ENCODE measurements around the gene CACNB4.

The CACNB4 gene

DNA sequence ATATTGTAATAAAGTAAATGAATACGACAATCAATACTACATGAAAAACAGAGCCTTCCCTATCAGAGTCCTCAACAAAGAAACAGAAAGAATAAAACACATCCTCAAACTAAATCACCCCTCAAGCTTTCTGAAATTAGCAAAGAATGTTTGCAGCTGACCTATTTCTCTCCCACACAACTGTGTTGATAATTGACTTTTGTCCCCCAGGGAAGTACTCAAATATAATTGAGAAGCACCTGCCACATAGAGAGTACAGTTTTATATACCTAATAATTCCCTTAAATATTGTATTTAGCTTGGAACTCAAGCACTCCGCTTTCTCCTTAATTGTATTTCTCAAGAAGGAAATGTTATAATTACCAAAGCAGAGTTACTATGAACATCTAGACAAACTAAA lies 12.6 kb downstream of the CACNB4 start:
- DNase-seq: no peak

DNA sequence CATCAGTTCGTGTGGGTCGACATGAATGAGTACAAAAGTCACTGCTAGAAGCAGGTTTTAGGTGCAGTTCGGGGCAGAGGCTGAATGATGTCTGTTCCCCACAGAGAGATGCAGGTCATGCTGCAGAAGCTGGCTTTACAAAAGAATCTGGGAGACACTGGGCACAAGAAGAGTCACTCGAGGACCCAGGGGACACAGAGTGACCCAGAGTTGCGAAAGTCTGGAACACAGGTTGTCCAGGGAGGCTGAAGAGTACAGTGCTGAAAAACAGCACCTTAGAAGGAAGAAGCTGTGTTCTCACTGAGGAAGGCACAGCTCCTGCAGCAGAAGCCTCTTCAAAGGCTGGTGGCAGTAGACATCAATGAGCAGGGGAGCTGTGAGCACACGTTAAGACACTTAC lies 14.8 kb downstream of the CACNB4 start:
- no peak for DNase-seq

DNA sequence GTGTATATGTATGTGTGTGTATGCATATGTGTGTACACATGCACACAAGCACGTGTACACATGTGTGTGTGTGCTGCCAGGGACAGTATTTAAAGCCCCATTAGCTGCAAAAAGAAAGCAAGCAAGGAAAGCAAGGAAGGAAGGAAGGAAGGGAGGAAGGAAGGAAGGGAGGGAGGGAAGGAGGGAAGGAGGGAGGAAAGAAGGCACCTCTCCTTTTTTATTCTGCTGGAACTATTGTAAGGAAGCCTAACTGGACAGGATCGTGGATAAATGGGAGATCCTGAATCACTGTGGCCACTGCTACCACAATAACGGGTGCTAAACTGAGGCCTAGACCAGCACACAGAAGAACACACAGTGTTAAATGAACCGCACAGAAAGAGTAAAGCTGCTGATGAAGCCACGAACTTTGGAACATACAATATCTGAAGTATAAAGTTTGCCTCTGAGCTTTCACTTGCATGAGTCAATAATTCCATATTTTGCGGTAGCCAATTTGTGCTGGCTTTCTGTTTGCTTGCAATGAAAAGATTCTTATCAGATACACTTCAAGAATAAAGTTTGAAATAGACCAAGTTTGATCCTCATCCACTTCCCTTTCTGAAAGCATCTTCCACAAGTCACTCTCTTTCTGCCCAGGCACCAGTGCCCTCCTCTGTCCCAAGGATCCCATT lies 15.5 kb downstream of the CACNB4 start:
- no peak for DNase-seq

DNA sequence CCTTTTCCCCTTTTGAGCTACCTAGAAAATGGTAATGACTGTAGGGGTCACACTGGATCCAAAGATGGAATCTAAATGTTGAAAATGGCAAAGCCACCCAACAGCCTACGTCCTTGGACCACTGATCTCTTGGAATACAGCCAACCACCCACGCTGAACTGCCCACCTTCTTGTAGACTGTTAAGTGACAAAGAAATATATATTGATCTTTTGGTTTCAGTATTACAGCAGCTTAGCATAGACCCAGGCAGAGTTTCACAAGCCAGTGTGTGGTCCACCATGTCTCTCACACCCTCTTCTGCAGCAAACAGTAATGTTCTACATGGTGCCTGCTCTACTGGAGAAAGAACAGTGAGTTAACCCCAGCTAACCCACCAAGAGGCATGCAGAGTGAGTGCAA lies 20.2 kb downstream of the CACNB4 start:
- no peak for DNase-seq

DNA sequence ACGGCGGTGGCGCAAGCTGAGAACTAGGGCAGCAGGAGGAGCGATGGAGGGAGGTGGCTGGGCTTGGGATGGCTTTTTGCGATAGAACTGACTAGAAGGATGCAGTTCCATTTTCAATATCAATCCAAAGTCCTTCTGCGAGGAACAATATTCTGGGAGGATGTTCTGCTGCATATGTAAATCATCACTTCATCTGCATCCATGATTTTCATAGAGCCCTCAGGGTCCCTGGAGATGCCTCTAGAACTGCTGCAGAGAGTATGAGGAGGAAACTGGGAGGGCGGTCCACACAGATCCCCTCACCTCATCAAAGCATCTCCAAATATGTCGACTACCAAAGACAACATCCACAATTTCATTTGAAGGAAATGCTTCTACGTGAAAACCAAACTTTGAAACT lies 20.8 kb downstream of the CACNB4 start:
- no peak for DNase-seq

DNA sequence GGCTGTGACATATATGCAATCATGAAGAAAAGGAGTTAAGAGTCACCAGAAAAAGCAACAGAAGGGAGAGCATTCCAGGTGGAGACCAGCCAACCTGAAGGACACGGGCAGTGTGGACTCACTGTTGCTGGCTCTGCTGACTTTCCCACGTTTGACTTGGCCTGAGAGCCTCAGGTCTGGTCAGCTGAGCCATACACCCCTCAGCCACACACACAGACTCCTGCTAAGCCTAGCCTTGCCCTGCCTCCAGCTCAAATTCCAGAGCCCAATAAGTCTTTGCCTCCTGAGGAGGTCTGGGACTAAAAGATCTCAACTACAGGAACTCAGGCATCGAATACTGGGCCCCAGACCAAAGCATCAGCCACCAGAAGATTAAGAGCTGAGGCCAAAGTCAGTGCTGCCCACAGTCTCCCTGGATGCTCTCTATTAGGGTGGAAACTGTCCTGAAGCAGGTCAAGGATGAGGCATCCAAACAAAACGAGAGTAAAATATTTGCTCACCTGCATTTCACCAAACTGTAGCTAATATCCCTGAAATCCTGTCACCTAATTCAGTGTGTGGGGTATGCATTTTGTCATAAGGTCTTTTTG lies 23.3 kb downstream of the CACNB4 start:
- DNase-seq: no peak

DNA sequence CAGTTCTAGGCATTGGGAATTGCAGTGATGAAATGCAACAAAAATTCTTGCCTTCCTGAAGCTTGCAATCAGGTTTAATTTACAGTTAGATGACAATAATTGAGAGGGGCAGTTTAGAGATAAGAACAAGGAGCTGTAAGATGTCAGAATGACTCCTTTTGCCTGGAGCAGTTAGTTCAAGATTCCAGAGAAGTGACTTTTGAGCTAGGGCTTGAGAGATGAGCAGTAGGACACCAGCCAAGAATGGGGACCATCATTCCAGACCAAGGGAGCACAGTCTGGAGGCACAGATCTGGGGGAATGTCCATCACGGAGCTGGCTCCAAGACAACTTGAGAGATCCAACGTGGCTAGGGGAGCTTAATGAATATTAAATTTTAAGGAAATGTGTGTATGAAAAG lies 26.8 kb downstream of the CACNB4 start:
- DNase-seq: no peak

DNA sequence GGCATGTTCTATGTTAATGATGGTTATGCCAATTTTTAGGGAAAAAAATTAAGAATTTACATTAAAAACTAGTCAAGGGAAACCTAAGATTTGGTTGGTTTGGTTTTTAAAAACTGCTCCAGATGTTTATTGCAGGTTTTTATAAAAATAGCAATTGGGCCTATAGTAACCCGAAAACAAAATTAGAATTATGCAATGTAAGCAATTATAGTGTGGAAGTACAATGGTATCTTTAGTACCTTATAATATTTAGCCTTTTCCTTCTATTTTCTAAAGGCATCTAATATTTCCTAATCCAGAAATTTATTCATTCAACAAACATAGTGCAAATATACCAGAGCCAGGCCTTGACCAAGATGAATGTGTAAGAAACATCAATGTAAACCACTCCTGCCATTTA lies 27.3 kb downstream of the CACNB4 start:
- DNase-seq: no peak

DNA sequence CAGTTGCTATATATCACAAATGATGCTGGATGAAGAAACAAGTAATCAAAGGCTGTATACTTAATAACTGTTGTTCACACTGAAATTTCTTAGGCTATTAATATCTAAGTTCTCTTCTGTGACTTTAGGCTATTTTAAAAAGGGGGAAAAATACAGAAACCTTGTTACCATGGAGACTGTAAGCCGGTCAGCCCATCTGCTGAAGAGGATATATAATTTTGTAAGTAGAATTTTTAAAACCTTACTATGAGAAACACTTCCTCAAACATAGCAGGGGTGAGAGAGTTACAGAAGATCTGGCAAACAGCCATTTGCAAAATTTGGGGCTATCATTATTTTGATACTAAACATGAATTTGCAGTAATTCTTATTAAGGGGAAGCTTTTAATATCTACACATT lies 27.8 kb downstream of the CACNB4 start:
- no peak for DNase-seq

DNA sequence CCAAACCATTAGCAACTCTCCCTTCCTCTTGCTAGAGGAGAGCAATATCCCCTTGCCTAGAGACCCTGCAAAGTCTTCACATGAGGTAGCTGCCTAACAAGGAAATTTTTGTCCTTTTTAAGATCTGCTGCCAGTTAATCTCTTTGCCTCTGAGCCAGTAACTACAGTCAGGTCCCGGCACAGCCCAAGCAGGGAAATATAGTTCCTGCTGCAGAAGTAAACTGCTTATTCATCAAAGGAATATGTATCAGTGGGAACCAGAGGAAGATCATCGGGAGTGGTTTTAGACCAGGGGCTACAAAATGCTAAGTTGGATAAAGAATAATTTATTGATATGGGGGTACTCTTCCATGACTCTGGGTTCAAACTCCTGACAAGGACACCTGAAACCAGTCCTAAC lies 30.6 kb downstream of the CACNB4 start:
- DNase-seq: no peak

DNA sequence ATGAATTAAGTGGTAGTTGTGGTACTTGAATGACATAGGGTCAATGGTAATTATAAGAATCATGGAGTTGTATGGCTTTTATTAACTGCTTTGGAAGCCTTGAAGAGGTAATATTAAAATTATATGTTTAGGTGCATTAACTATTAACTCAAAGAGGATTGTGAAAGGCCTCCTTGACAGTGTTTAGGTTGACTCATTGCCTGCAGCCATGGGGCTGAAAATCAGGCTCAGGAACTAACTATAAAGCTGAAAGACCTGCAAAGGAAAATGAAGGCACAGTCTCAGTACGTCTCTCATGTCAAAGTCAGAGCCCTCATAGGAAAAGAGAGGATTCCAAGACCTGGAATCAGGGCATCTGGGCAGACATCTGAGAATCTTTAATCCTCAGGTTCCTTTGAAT lies 31.0 kb downstream of the CACNB4 start:
- no peak for DNase-seq

DNA sequence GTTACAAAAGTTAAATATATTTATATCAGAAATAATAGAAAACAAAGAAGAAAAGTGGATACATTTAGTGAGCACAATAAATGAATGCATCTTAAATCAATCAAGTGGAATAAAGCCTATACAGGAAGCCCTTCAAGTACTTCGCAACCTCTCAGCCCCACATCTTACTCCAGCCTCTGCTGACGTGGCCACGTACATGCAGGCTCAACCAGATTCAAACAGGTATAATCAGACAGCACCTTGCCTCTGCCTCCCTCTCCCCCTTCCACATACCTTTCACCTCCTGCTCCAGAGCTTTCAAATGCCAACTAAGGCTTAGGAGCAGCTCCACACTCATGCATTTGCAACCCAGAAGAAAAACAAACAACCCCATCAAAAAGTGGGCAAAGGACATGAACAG lies 32.9 kb downstream of the CACNB4 start:
- no peak for DNase-seq

DNA sequence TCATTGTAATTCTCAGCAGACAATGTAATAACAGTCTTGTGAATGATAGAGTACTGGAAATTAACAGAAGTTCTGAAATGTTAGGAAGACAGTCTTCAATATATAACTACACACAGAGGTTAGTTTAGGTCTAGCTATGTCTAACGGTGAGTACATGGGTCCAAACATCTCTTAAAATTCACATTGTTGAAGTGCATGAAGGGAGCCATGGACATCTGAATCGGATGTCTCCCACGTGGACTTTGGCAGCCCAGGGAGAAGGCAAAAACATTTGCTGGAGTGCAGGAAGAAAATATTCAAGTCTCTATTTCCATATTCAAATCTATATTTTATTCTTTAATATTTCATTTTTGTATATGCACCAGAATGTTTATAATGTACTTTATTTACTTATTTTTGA lies 34.8 kb downstream of the CACNB4 start:
- no peak for DNase-seq

DNA sequence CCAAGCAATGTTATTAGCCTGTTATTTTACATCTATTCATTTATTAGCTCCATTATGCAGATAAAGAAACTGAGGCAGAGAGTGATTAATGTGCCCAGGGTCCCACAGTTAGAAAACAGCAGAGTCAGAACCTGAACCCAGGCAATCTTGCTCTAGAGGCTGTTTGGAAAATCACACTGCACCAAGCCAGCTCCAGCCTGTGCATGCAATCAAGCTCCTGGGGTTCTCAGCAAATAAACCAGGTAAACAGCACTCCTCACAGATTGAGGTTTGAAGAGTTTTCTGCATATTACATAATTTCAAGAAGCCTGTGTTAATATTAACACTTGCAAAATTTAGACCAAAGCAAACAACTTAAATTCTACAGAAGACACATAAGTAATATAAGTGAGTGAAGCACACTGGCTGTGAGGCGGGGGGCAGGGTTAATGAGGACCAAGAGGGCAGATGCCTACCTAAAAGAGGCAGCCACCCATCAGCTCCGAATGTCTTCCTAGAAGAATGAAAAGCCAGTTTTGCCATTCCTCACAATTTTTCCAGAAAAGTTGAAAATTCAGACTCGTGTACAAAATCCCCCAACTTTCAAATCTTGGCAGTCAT lies 35.4 kb downstream of the CACNB4 start:
- DNase-seq: no peak

DNA sequence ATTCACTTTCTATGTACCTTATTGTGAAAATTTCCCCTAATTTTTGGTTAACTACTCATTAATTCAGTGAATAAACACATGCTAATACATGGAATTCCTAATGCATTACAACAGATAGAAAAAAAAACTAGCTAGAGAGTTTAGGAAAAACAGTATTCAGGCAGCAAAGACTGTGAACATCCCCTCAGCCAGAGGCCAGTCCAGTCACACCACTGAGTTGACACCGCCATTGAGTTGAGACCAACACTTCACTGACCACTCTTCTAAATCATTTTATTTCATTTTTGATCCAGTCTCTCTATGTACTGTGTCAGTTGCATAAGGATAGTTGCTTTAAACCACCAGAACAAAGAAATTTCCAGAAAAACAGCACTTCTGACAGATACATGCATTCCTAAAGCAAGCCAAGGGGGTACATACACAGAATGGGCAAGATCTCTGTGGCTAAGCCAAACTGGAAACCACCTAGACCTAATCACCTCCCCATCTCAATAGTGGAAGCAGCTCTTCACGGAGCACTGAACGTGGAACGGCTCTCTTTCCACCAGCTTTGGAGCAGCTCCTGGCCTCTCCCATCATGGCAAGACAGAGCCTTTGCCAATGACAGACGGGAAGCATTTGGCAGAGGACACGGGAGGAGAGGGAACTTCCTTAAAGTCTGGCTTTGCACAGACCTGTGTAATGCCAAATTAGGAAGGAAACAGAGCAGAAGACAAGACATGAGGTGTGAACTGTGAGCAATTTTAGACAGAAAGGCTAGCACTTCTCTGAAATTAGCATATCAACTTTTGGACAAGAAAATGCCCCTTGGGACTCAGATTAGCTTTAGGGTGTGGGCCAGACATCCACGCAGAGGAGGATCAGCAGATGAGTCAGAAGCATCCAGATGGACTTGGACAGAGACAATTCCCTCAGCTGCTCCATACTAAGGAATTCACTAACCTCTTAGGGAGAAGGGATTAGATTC lies 36.4 kb downstream of the CACNB4 start:
- no peak for DNase-seq

DNA sequence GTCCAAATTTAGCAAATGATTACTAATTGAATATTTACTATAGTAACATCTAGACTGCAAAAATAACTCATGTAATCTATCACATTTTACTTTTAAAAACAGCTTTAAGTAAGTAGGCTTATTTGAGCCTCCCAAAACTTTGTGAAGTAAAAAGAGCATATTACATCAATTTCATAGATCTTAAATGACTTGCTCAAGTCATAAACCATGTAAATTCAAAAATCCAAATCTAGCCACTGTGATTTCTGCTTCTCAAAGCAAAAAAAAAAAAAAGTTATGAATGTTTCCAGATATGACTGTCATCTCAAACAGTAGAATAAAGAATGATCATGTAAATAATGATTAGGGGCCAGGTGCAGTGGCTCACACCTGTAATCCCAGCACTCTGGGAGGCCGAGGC lies 37.5 kb downstream of the CACNB4 start:
- DNase-seq: no peak

DNA sequence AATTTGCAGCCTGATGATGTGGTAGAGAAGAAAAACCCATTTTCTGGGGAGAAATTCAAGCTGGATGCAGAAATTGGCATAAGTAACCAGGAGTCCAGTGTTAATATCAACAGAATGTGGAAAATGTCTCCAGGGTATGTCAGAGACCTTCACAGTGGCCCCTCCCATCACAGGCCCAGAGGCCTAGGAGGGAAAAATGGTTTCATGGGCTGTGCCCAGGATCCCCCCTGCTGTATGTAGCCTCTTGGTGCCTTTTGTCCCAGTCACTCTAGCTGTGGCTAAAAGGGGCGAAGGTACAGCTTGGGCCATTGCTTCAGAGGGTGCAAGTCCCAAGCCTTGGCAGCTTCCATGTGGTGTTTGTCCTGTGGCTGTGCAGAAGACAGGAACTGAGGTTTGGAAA lies 40.2 kb downstream of the CACNB4 start:
- DNase-seq: no peak

DNA sequence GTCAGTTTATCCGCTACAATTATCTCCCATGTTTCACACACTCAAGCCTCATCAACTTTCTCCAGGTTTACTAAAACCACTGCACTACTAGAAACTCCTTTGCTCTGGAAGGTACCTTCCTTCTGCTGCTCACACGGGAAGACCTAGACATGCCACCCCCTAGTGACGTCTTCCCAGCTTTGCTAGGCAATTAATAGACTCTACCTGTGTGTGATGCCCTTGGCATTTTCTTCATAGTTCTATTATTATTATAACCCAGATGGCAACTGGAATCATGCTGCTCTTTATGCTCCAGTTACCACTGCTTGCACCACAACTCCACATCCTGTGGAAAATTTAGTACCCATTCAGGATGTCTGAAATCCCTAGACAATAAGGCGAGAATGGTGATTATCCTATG lies 42.4 kb downstream of the CACNB4 start:
- DNase-seq: no peak

DNA sequence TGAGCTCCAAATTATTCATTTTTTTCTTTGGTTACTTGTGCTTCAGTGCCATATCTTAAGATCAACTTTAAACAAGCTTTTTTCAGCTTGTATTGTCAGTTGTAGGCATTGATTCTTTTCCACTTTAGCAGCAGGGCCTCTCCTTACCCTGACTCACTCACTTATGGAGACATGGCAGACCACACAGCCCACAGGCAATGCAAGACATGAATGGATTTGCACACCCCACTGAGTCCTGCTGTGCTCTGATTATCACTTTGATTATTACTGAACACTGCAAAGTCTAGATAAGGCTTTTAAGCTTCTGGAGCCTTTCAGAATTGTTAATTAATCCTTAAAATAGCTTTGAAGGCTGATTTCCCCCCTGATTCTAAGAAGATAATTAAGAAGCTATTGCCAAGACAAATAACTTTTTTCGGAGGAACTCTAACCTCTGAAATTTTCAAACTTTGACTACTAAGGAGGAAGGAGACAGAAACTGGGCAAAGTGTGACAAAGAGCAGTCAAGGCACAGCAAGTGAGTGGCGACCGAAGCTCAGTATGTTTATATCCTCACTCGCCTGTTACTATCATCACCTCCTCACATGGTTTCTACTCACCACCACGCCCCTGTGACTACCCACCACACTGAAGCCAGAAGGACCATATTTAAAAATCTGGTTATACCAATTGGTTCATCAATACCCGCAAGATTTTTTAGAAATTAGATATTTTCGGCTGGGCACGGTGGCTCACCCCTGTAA lies 43.3 kb downstream of the CACNB4 start:
- no peak for DNase-seq

DNA sequence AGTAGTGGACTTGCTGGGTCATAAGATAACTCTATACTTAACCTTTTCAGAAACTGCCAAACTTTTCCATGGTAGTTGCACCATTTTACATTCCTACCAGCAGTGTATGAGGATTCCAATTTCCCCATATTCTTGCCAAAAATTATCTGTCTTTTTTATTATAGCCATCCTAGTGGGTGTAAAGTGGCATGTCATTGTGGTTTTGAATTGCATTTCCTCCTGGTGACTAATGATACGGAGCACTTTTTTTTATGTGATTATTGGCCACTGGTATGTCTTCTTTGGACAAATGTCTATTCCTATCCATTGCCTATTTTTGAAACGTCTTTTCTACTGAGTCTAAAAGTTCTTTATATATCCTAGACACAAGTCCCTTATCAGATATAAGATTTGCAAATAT lies 44.3 kb downstream of the CACNB4 start:
- DNase-seq: no peak

DNA sequence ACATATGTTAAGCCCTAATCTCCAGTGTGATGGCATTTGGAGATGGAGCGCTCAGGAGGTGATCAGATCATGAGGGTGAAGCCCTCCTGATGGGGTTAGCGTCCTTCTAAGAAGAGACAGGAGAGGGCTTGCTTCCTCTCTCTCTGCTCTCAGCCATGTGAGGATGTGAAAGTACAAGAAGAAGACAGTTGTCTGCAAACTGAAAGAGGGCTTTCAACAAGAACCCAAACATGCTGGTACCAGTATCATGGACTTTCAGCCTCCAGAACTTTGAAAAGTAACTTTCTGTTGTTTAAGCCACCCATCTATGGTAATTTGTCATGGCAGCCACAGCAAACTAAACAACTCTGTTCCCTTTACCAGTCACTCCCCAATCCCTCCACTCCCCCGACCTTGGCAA lies 47.4 kb downstream of the CACNB4 start:
- DNase-seq: no peak

DNA sequence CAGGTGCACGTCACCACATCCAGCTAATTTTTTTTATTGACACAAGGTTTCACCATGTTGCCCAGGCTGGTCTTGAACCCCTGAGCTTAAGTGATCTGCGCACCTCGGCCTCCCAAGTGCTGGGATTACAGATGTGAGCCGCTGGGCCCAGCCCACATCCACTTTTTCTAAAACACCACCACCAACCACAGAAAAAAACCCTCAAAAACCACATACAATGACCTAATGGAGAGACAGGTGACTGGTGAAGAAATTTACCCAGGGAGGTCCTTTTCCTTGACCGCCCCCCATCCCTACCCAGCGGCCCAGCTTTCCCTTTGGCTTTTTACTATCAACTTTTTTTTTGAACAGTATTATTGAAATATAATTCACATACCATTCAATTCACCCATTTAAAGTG lies 47.9 kb downstream of the CACNB4 start:
- DNase-seq: no peak

DNA sequence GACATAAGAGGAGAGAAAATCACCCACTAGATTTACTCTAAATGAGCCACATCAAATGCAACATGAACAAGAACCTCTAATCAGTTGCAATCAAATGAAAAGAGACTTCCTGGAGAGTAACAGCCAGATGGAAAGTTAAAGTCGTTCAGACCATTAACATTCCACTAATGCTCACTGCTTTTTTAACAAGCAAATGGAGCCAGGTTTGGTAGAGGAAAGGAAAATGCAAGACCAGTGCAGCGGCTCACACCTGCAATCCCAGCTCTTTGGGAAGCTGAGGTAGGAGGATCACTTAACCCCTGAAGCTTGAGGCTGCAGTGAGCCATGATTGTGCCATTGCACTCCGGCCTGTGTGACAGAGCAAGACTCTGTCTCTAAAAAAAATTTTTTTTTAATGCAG lies 48.5 kb downstream of the CACNB4 start:
- DNase-seq: no peak
